Left ventricle myocardium superior (tissue), 1 donor: Measurements from ENCODE around the gene HARBI1. TPM values are rescaled to one million over a fixed set of nuclear protein-coding genes. Genes with fewer than 3 reads are reported as not detected.

ENCODE experiments used
- ATAC-seq: fragments of 200-7000 bp; cut with Tn5 transposase; one replicate; pipeline ENCODE4 v1.9.1; 2020; ENCODE audit warnings: mild to moderate bottlenecking, moderate library complexity
- DNase-seq: peaks from one replicate; pipeline ENCODE4 v3.0.0-alpha.2; 2020
- intact Hi-C: fragments of 100-400 bp; cut with micrococcal nuclease; formaldehyde crosslinking; loops from one replicate; pipeline ENCODE4 v1.11.0; 2022
- long read RNA-seq: library from polyadenylated mRNA; unstranded; transcript quantifications from one replicate; pipeline ENCODE4 v2.0.0, GENCODE V29; 2021
- total RNA-seq: library from RNA; stranded (reverse); fragmentation: NEBNext Ultra II Directional; extraction: Animal tissue kit (Norgen Biotek cat#: 25700); gene quantifications from one replicate; pipeline ENCODE4 v1.2.1, GENCODE V29; 2021
- donor health status: DM: no; HTN: yes; CAD: no; lungs with severe emphysema.

HARBI1 gene
- total RNA-seq: 3.1 TPM
- long read RNA-seq, partial matches to known transcripts: 0 of 4 reads
- long read RNA-seq, other reads (novel, unspliced or antisense): 0 of 4 reads

- ATAC-seq (peak; percentile 99), DNase-seq (peak; percentile 94)
- intact Hi-C loops: no loop called here
These were observed at the start of gene HARBI1, which contains the start of gene ATG13 for GRCh38 chr11:46617134-46617971. Gene HARBI1 (minus strand): TSS chr11:46617227. CDS start chr11:46616237, 990 bp downstream. Gene ATG13 (plus strand): TSS chr11:46617553. CDS start chr11:46644292, 26,739 bp downstream.

- DNase-seq: no peak
- peak; percentile 74 for ATAC-seq
- intact Hi-C loops: no loop called here
These were observed 49.5 kb upstream of the HARBI1 start for GRCh38 chr11:46666516-46666915.

- ATAC-seq (no peak), DNase-seq (no peak)
- intact Hi-C loops: no loop called here
These were observed 48.3 kb upstream of the HARBI1 start for GRCh38 chr11:46665356-46665755.

GRCh38 chr11:46664612-46665011, 47.6 kb upstream of the HARBI1 start:
- DNase-seq (no peak), ATAC-seq (no peak)
- intact Hi-C loops: no loop called here

- ATAC-seq (no peak), DNase-seq (no peak)
- intact Hi-C loops: no loop called here
These were observed 46.4 kb upstream of the HARBI1 start for GRCh38 chr11:46663277-46663940.

- intact Hi-C loops: no loop called here
These were observed 45.3 kb upstream of the HARBI1 start for GRCh38 chr11:46662366-46662765.

GRCh38 chr11:46661836-46662235, 44.8 kb upstream of the HARBI1 start:
- ATAC-seq (no peak), DNase-seq (no peak)
- intact Hi-C loops: no loop called here

More at GRCh38 chr11:46662366-46662765, 45.3 kb upstream of the HARBI1 start:
- DNase-seq (no peak), ATAC-seq (no peak)

GRCh38 chr11:46659908-46660307, 42.9 kb upstream of the HARBI1 start:
- intact Hi-C loops: no loop called here
- ATAC-seq (peak; percentile 56), DNase-seq (no peak)

- peak; percentile 65 for DNase-seq
- intact Hi-C loops: no loop called here
- ATAC-seq: peak; percentile 65
These were observed 41.2 kb upstream of the HARBI1 start for GRCh38 chr11:46658259-46658658.

GRCh38 chr11:46657186-46657585, 40.2 kb upstream of the HARBI1 start:
- DNase-seq: no peak
- ATAC-seq: peak; percentile 66
- intact Hi-C loops: no loop called here

GRCh38 chr11:46655631-46656030, 38.6 kb upstream of the HARBI1 start:
- ATAC-seq: no peak
- DNase-seq: no peak
- intact Hi-C loops: no loop called here

GRCh38 chr11:46649180-46649738, 32.2 kb upstream of the HARBI1 start:
- peak; percentile 95 for ATAC-seq
- intact Hi-C loops: no loop called here
- DNase-seq: no peak

- ATAC-seq: no peak
- intact Hi-C loops: no loop called here
- no peak for DNase-seq
These were observed 27.0 kb upstream of the HARBI1 start for GRCh38 chr11:46643986-46644385.

GRCh38 chr11:46643531-46643930, 26.5 kb upstream of the HARBI1 start:
- no peak for ATAC-seq
- intact Hi-C loops: no loop called here
- no peak for DNase-seq

GRCh38 chr11:46642627-46643335, 25.8 kb upstream of the HARBI1 start:
- no peak for DNase-seq
- intact Hi-C loops: no loop called here
- no peak for ATAC-seq

GRCh38 chr11:46641639-46642038, 24.6 kb upstream of the HARBI1 start:
- intact Hi-C loops: no loop called here
- DNase-seq (no peak), ATAC-seq (no peak)

- DNase-seq (no peak), ATAC-seq (no peak)
- intact Hi-C loops: no loop called here
These were observed 23.2 kb upstream of the HARBI1 start for GRCh38 chr11:46640036-46640788.

GRCh38 chr11:46639197-46639839, 22.3 kb upstream of the HARBI1 start:
- no peak for ATAC-seq
- intact Hi-C loops: no loop called here
- no peak for DNase-seq
